Stimulated activated CD4-positive, alpha-beta T cell treated with anti-CD3 and anti-CD28 coated beads, TNF-alpha, amount 100 ng/mL, for 24 hours (primary cell): ENCODE measurements around the gene THEMIS.
"Not testable (repeated sequence)": the region's sequence is repeated elsewhere in the genome, so short reads cannot be mapped to it uniquely, and the experiment has no call there.

Experiments used
- DNase-seq, 3 experiments: peaks; one replicate each; pipeline ENCODE4 v3.0.0-alpha.2; 2020; ENCODE audit warnings: low read depth in 3 of 3

THEMIS gene

GRCh38 chr6:127914240-127914639 is 13.4 kb upstream of the THEMIS start:
- DNase-seq: no peak

- no peak for DNase-seq
These were observed 12.1 kb upstream of the THEMIS start for GRCh38 chr6:127912914-127913313.

GRCh38 chr6:127907960-127908640 is 7.2 kb upstream of the THEMIS start:
- DNase-seq: no peak

- no peak for DNase-seq
These were observed 3.3 kb upstream of the THEMIS start for GRCh38 chr6:127904160-127904559.

DNA sequence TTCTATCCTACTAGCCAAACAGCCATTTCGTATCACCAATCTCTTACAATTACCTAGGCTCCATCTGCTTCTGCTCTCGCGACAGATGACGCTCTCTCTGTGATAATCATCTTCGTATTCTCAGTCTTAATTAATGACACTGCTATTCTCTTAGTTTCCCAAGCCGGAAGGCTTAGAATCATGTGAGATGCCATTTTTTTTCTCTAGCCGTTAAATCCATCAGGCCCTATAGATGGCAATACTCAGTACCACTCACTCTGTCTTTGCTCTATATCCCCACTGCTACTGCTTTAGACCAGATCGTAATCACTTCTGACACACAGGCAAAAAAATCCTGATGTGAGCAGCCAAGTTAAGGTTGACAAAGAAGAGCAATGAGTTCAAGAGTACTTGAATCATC is 2.1 kb upstream of the THEMIS start:
- no peak for DNase-seq

DNA sequence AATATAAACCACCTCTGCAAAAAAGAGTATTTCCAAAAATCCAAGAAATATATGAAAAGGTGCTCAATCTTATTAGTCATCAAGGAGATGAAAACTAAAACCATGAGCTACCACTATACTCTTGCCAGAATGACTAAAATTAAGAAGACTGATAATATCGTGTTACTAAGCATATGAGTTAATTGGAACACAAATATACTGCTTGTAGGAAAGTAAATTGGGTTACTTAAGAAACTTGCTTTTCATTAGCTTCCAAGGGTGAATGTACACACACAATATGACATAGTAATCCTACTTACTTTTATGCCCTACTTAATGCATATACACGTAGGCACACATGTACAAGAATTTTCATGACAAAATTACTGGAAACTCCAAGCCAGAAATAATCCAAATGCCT is 3.4 kb downstream of the THEMIS start:
- no peak for DNase-seq

GRCh38 chr6:127894051-127894450 is 6.8 kb downstream of the THEMIS start:
- DNase-seq: no peak

DNA sequence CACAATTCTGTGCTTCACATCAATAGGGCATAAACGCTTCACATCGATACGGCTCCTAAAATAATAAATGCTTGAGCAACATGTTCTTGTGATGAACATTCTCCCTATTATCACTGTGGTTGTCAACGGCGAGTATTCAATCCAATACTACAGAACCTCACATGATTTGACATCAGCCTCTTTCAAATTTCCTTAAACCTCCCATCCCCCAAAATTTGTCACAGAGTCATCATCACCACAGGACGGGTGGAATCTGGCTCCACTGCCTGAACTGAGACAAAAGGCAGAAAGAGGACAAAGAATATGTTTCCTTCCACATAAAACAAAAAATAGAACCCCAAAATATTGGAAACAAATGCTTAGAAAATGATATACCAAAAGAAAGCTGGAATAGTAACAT is 7.3 kb downstream of the THEMIS start:
- peak in 1 of 3 experiments; percentile 11 for DNase-seq

GRCh38 chr6:127891731-127892326 is 9.0 kb downstream of the THEMIS start:
- no peak for DNase-seq

DNA sequence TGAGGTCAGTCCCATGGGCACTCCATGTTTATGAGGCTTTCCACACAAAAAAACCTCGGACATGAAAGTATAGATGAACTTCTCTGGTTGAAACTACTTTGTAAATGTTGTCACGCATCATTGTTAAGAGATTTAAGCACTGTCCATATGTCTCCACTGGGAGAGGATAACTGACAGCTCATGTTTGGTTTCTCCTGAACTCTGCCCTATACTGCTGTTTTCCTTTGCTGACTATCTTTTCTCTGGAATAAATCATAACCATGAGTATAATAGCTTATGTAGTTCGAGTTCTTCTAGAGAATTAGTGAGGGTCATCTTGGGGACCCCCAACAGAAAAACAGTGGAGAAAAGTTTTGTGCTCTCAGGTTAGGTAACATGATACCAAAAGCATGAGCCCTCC is 14.3 kb downstream of the THEMIS start:
- DNase-seq: no peak

DNA sequence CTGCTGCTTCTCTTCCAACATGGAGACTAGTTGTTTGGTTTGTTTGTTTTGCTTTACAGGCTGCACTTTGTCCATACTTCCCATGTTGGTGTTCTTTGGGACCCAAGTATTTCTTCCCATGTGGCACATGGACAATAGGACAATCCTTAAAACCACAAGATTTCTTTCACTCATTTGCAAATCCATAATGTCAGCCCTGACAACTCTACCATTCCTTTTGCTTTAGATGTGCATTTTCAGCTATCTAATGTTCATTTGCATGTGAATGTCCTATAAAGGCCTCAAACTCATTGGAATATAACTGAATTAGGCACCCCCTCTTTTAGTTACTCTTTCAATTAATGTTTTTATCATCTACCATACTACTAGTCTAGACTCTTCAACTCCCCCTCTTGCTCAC is 16.7 kb downstream of the THEMIS start:
- DNase-seq: no peak

DNA sequence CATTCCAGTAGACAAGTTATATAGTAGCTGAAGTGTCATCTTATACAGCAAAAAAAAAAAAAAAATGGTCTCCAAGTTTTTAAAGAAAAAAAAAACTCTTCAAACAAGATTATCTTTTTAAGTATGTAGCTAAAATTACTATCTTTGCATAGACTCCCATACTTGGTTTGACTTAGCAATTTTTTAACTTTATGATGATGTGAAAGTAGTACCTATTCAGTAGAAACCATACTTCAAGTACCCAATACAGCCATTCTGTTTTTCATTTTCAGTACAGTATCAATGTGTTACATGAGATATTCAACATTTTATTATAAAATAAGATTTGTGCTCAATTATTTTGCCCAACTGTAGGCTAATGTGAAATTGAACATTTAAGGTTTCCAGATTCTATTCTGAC is 18.9 kb downstream of the THEMIS start:
- not testable (repeated sequence) for DNase-seq

DNA sequence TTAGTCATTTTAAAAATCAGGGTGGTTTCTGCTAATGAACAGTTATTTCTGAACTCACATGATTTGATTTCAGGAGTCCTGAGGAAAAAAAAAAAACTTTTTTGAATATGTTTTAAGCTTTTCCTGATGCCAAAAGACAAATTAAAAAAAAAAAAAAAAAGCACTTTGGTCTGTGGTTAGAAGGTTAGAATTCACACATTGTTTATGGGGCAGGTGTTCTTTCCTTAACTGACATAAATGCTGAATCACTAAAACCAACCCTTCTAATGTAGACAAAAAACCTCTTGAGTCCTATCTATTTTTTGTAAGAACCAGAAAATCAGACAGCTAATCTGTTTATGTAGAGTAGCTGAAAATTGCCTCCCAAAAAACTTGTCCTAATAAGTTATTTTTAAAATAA is 20.4 kb downstream of the THEMIS start:
- DNase-seq: no peak

GRCh38 chr6:127879685-127880084 is 21.2 kb downstream of the THEMIS start:
- peak in 1 of 3 experiments; percentile 9 for DNase-seq

DNA sequence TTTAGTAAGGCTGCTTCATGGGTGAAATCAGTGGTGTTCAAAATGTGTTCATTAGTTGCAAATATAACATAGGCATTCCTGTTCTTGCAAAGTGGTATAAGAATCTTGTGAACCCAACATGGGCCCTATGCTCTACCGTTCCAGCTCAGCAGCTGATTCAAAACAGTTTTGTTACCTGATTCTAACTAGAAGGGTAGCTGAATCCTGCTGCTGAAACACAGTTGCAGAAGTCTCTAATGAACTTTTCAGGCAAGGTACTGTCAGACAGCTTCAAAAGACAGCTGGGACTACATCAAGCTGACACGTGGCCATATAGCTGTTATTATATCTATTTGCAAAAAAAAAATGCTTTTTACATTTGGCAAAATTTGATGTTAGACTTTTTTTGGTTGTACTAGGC is 22.7 kb downstream of the THEMIS start:
- no peak for DNase-seq

GRCh38 chr6:127877231-127877630 is 23.6 kb downstream of the THEMIS start:
- no peak for DNase-seq

- no peak for DNase-seq
These were observed 31.0 kb downstream of the THEMIS start for GRCh38 chr6:127869772-127870404.

- no peak for DNase-seq
These were observed 31.7 kb downstream of the THEMIS start for GRCh38 chr6:127869183-127869582.

- no peak for DNase-seq
These were observed 32.5 kb downstream of the THEMIS start for GRCh38 chr6:127868338-127868737.

GRCh38 chr6:127866766-127867165 is 34.1 kb downstream of the THEMIS start:
- no peak for DNase-seq

DNA sequence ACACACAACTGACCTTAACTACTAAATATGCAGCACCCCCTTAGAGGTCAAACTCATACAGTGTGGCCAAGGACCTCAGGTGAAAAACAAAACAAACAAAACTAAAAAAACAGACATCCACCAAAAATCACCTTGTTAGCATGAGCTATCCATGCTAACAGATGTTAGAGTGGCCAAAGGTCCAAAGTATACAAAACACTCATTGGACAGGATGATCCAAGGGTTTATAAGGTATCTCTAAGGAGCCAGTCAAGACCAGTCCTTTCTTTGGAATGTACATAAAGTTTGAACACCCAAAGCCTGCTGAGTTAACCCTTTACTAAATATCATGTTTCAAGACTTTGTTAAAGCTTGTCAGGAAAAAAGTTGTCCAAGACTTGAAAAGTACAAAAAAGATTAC is 35.8 kb downstream of the THEMIS start:
- DNase-seq: no peak

- DNase-seq: no peak
These were observed 36.2 kb downstream of the THEMIS start for GRCh38 chr6:127864701-127865100.

GRCh38 chr6:127860723-127861122 is 40.1 kb downstream of the THEMIS start:
- no peak for DNase-seq
